Mesendoderm (in vitro differentiated cells): ENCODE data around the gene SMIM17.
A peak's percentile ranks its signal among the peaks of the same experiment; 100 is the strongest.

Experiments used
- DNase-seq: peaks from one replicate; pipeline ENCODE4 v3.0.0; 2013
- H2AK5ac ChIP-seq: 2 replicates; pipeline ENCODE4 v1.6.1; 2013; ENCODE audit warnings: low read length, inconsistent platforms
- H2BK120ac ChIP-seq: 2 replicates; pipeline ENCODE4 v1.6.1; 2013; ENCODE audit warnings: low read depth, mild to moderate bottlenecking, low read length, moderate library complexity, mixed read lengths
- H2BK15ac ChIP-seq: replicated peaks from 2 replicates; pipeline ENCODE4 v1.6.1; 2013; ENCODE audit warnings: low read depth, mild to moderate bottlenecking, moderate library complexity
- H2BK5ac ChIP-seq: 2 replicates; pipeline ENCODE4 v1.6.1; 2013; ENCODE audit warnings: low read length, inconsistent platforms
- H3K18ac ChIP-seq: 2 replicates; pipeline ENCODE4 v1.6.1; 2013; ENCODE audit warnings: mild to moderate bottlenecking, low read length, mixed read lengths
- H3K23ac ChIP-seq: one replicate; pipeline ENCODE4 v1.6.1; 2013; ENCODE audit warnings: low read length
- H3K27ac ChIP-seq: 2 replicates; pipeline ENCODE4 v1.5.1; 2013; ENCODE audit warnings: low read depth, mild to moderate bottlenecking, inconsistent platforms, low read length, moderate library complexity
- H3K27me3 ChIP-seq: 2 replicates; pipeline ENCODE4 v1.6.1; 2013; ENCODE audit warnings: low read length, control low read depth, mild to moderate bottlenecking, inconsistent platforms; ENCODE audit not compliant: insufficient read depth, poor library complexity
- H3K36me3 ChIP-seq: 2 replicates; pipeline ENCODE4 v1.6.1; 2013; ENCODE audit warnings: low read length, inconsistent platforms; ENCODE audit not compliant: control insufficient read depth, insufficient read depth
- H3K4ac ChIP-seq: one replicate; pipeline ENCODE4 v1.6.1; 2013; ENCODE audit warnings: low read depth, mild to moderate bottlenecking, low read length, moderate library complexity
- H3K4me1 ChIP-seq: 2 replicates; pipeline ENCODE4 v1.6.1; 2013; ENCODE audit warnings: low read depth, low read length, inconsistent platforms; ENCODE audit not compliant: control insufficient read depth
- H3K4me2 ChIP-seq: 2 replicates; pipeline ENCODE4 v1.6.1; 2013; ENCODE audit warnings: low read length
- H3K4me3 ChIP-seq: 2 replicates; pipeline ENCODE4 v1.5.1; 2013; ENCODE audit warnings: mild to moderate bottlenecking, low read length
- H3K56ac ChIP-seq: one replicate; pipeline ENCODE4 v1.6.1; 2013; ENCODE audit warnings: low read length
- H3K79me1 ChIP-seq: 2 replicates; pipeline ENCODE4 v1.6.1; 2013; ENCODE audit warnings: low read length, inconsistent platforms
- H3K79me2 ChIP-seq: 2 replicates; pipeline ENCODE4 v1.6.1; 2013; ENCODE audit warnings: mild to moderate bottlenecking, low read length; ENCODE audit not compliant: control insufficient read depth, insufficient read depth
- H3K9ac ChIP-seq: 2 replicates; pipeline ENCODE4 v1.6.1; 2013; ENCODE audit warnings: low read length, inconsistent platforms
- H4K5ac ChIP-seq: one replicate; pipeline ENCODE4 v1.6.1; 2013; ENCODE audit warnings: low read length
- H4K8ac ChIP-seq: one replicate; pipeline ENCODE4 v1.6.1; 2013; ENCODE audit warnings: low read depth, mild to moderate bottlenecking, control low read depth, low read length, moderate library complexity
- WGBS: extraction: QIAGEN DNeasy Blood & Tissue Kit; methylation state at CpG from one replicate; pipeline ENCODE4 v1.1.7; 2013; ENCODE audit warnings: low lambda C conversion rate, missing lambda C conversion rate; ENCODE audit not compliant: insufficient coverage; ENCODE audit errors: extremely low coverage; 5-methylcytosine and 5-hydroxymethylcytosine counted together

The SMIM17 gene

DNA sequence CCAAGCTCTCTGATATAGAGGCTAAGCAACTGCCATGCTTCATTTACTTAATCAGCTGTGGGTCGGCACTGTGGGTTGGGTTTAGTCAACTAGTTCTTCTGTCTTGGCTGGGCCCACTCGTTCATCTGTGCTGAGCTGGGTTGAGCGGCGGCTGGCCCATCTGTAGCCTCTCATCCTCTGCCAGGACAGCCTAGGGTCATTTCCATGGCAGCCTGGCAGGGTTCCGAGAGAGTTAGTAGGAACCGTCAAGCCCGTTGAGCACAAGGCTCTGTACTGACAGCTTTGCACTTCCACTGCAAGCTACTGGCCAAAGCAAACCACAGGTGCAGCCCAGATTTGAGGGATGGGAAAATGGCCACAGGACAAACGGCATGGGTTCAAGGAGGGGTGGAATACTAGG is 35.2 kb downstream of the SMIM17 start:
- WGBS, result no CpG with 5 or more reads among the region's 8 CpGs

GRCh38 chr19:56681702-56682101 is 38.7 kb downstream of the SMIM17 start:
- H3K27ac ChIP-seq, result no peak overlapping the region
- H4K8ac ChIP-seq, result no peak overlapping the region
- H3K56ac ChIP-seq, result no peak overlapping the region
- no peak overlapping the region for H3K9ac ChIP-seq
- DNase-seq, result peak; percentile 10
- H3K4me2 ChIP-seq, result no peak overlapping the region
- H2BK120ac ChIP-seq, result no peak overlapping the region
- H3K36me3 ChIP-seq, result no peaks in the 10 kb centered on the region
- no peak overlapping the region for H2AK5ac ChIP-seq
- no CpG with 5 or more reads among the region's 8 CpGs for WGBS
- H2BK5ac ChIP-seq, result no peak overlapping the region
- H3K4ac ChIP-seq, result no peak overlapping the region
- H3K4me3 ChIP-seq, result no peak overlapping the region
- H3K27me3 ChIP-seq, result no peaks in the 10 kb centered on the region
- no peaks in the 10 kb centered on the region for H3K4me1 ChIP-seq
- no peaks in the 10 kb centered on the region for H3K79me1 ChIP-seq
- no peak overlapping the region for H4K5ac ChIP-seq
- H3K79me2 ChIP-seq, result no peaks in the 10 kb centered on the region
- no peak overlapping the region for H3K23ac ChIP-seq
- H2BK15ac ChIP-seq, result no peak overlapping the region
- no peak overlapping the region for H3K18ac ChIP-seq

More for the DNA sequence above, 35.2 kb downstream of the SMIM17 start:
- Histone ChIP-seq H3K23ac (no peak overlapping the region), H3K79me2 (no peaks in the 10 kb centered on the region), H3K36me3 (no peaks in the 10 kb centered on the region), H3K79me1 (no peaks in the 10 kb centered on the region), H3K4me3 (no peak overlapping the region), H3K27me3 (no peaks in the 10 kb centered on the region), H3K4me2 (no peak overlapping the region), H4K5ac (no peak overlapping the region), H2BK5ac (no peak overlapping the region), H2AK5ac (no peak overlapping the region), H3K4me1 (no peaks in the 10 kb centered on the region), H2BK15ac (no peak overlapping the region), H3K9ac (no peak overlapping the region), H3K4ac (no peak overlapping the region), H3K56ac (no peak overlapping the region), H3K18ac (no peak overlapping the region), H2BK120ac (no peak overlapping the region), H3K27ac (no peak overlapping the region), H4K8ac (no peak overlapping the region)
- no peak for DNase-seq

- Histone ChIP-seq H3K79me2 (no peaks in the 10 kb centered on the region), H3K56ac (no peak overlapping the region), H2AK5ac (no peak overlapping the region), H3K4me1 (no peaks in the 10 kb centered on the region), H3K27ac (no peak overlapping the region), H3K4me2 (no peak overlapping the region), H4K5ac (no peak overlapping the region), H3K23ac (no peak overlapping the region), H3K4me3 (no peak overlapping the region), H3K18ac (no peak overlapping the region), H3K27me3 (no peaks in the 10 kb centered on the region), H3K79me1 (no peaks in the 10 kb centered on the region), H3K4ac (no peak overlapping the region), H2BK120ac (no peak overlapping the region), H2BK5ac (no peak overlapping the region), H2BK15ac (no peak overlapping the region), H3K36me3 (no peaks in the 10 kb centered on the region), H4K8ac (no peak overlapping the region), H3K9ac (no peak overlapping the region)
- DNase-seq, result no peak
- no CpG with 5 or more reads among the region's 7 CpGs for WGBS
Observed at GRCh38 chr19:56683116-56683515, 40.2 kb downstream of the SMIM17 start.

DNA sequence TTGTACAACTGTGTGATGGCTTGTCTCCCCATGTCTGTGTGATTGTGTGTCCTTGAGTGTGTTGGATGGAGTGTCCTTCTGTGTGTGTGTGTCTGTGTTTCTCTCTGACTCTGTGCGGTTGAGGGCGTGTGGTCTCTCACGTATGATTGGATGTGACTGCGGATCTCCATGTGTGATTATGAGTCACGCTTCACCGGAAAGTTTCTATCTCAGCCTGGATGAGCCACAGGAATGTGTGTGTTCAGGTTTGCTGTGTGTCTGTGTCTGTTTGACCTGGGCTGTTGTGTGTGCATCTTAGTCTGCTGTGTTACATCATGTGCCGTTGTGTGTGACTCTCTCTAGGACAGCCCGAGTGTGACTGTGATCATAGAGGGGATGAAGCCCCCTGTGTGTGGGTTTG is 44.1 kb downstream of the SMIM17 start:
- Histone ChIP-seq H3K79me2 (no peaks in the 10 kb centered on the region), H3K18ac (no peak overlapping the region), H3K56ac (no peak overlapping the region), H3K36me3 (no peaks in the 10 kb centered on the region), H3K4ac (no peak overlapping the region), H4K8ac (no peak overlapping the region), H3K27ac (no peak overlapping the region), H3K4me1 (no peaks in the 10 kb centered on the region), H2BK120ac (no peak overlapping the region), H3K23ac (no peak overlapping the region), H3K9ac (no peak overlapping the region), H2BK15ac (no peak overlapping the region), H2AK5ac (no peak overlapping the region), H3K4me3 (no peak overlapping the region), H3K4me2 (no peak overlapping the region), H2BK5ac (no peak overlapping the region), H3K79me1 (no peaks in the 10 kb centered on the region), H4K5ac (no peak overlapping the region), H3K27me3 (no peaks in the 10 kb centered on the region)
- no peak for DNase-seq
- no CpG with 5 or more reads among the region's 8 CpGs for WGBS

- no peak overlapping the region for H3K56ac ChIP-seq
- no peak overlapping the region for H3K4me3 ChIP-seq
- no peak for DNase-seq
- no peak overlapping the region for H3K4me2 ChIP-seq
- H4K5ac ChIP-seq, result no peak overlapping the region
- H3K79me1 ChIP-seq, result no peaks in the 10 kb centered on the region
- H3K27ac ChIP-seq, result no peak overlapping the region
- no peak overlapping the region for H4K8ac ChIP-seq
- no peaks in the 10 kb centered on the region for H3K27me3 ChIP-seq
- H3K36me3 ChIP-seq, result no peaks in the 10 kb centered on the region
- no peak overlapping the region for H2AK5ac ChIP-seq
- no CpG with 5 or more reads among the region's 10 CpGs for WGBS
- no peak overlapping the region for H2BK15ac ChIP-seq
- H2BK120ac ChIP-seq, result no peak overlapping the region
- H2BK5ac ChIP-seq, result no peak overlapping the region
- no peak overlapping the region for H3K23ac ChIP-seq
- no peak overlapping the region for H3K9ac ChIP-seq
- H3K18ac ChIP-seq, result no peak overlapping the region
- no peaks in the 10 kb centered on the region for H3K4me1 ChIP-seq
- H3K79me2 ChIP-seq, result no peaks in the 10 kb centered on the region
- H3K4ac ChIP-seq, result no peak overlapping the region
Observed at GRCh38 chr19:56689198-56689597, 46.2 kb downstream of the SMIM17 start.

DNA sequence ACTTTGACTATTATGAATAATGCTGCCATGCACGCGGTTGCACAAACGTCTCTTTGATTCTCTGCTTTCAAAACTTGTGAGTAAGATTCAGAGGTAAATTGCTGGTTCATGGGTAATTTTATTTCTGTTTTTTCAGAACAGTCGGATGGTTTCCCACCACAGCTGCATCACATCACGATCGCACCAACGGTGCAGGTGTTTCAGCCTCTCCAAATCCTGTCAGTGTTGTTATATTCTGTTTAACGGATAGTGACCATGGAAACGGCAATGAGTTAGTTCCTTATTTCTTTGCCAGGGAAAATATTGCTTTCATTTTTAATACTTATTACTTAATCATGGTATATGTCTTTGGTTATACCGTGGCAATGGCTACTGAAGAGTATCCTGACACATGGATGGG is 47.7 kb downstream of the SMIM17 start:
- Histone ChIP-seq H2BK120ac (no peak overlapping the region), H3K4ac (no peak overlapping the region), H3K18ac (no peak overlapping the region), H2BK15ac (no peak overlapping the region), H3K9ac (no peak overlapping the region), H3K79me1 (no peaks in the 10 kb centered on the region), H2BK5ac (no peak overlapping the region), H4K8ac (no peak overlapping the region), H3K4me2 (no peak overlapping the region), H4K5ac (no peak overlapping the region), H3K27me3 (no peaks in the 10 kb centered on the region), H3K4me1 (no peaks in the 10 kb centered on the region), H3K27ac (no peak overlapping the region), H2AK5ac (no peak overlapping the region), H3K56ac (no peak overlapping the region), H3K36me3 (no peaks in the 10 kb centered on the region), H3K79me2 (no peaks in the 10 kb centered on the region), H3K4me3 (no peak overlapping the region), H3K23ac (no peak overlapping the region)
- no CpG with 5 or more reads among the region's 10 CpGs for WGBS
- DNase-seq, result no peak
